A673 (cell line): ENCODE measurements around the gene CEP131. TPM values are rescaled to one million over a fixed set of nuclear protein-coding genes. Genes with fewer than 3 reads are reported as not detected.

Source experiments
- BruUV-seq: library from RNA; stranded (reverse); fragments of 400-500 nt; replicated peaks from 2 replicates; lab custom pipeline; 2021; lab: Mats Ljungman, UMichigan
- CTCF ChIA-PET: fragments of 300-600 bp; sonication (Branson Sonifier 250); formaldehyde crosslinking; loops from one replicate; lab custom pipeline; 2022; ENCODE audit warnings: antibody characterized with exemption; lab: Charles Lee
- POLR2A ChIA-PET: fragments of 300-600 bp; sonication (Branson Sonifier 250); formaldehyde crosslinking; loops from one replicate; lab custom pipeline; 2022; ENCODE audit warnings: antibody characterized with exemption; ENCODE audit not compliant: low non-redundant PET; lab: Charles Lee
- DNase-seq: peaks from one replicate; pipeline ENCODE4 v3.0.0-alpha.2; 2015; ENCODE audit warnings: low spot score
- H3K27ac ChIP-seq: fragments of 200-600 bp; sonication (generic); 2 replicates; pipeline ENCODE4 v1.5.1; 2016; ENCODE audit warnings: mixed run types, low read depth, mild to moderate bottlenecking, mixed read lengths, antibody characterized with exemption, low read length; ENCODE audit not compliant: poor library complexity, severe bottlenecking
- H3K27me3 ChIP-seq: fragments of 200-600 bp; sonication (generic); replicated peaks from 2 replicates; pipeline ENCODE4 v1.6.1; 2017; ENCODE audit warnings: mixed run types, low read depth, mild to moderate bottlenecking, mixed read lengths, antibody characterized with exemption, low read length; ENCODE audit not compliant: insufficient read depth, poor library complexity
- H3K36me3 ChIP-seq: fragments of 200-600 bp; sonication (generic); 2 replicates; pipeline ENCODE4 v1.6.1; 2016; ENCODE audit warnings: mixed run types, mild to moderate bottlenecking, mixed read lengths, antibody characterized with exemption, low read length; ENCODE audit not compliant: insufficient read depth, poor library complexity, severe bottlenecking
- H3K4me1 ChIP-seq: fragments of 200-600 bp; sonication (generic); 2 replicates; pipeline ENCODE4 v1.6.1; 2017; ENCODE audit warnings: mixed run types, mild to moderate bottlenecking, mixed read lengths, antibody characterized with exemption, low read length; ENCODE audit not compliant: insufficient read depth, poor library complexity, severe bottlenecking
- H3K4me3 ChIP-seq: fragments of 200-600 bp; sonication (generic); 2 replicates; pipeline ENCODE4 v1.5.1; 2016; ENCODE audit warnings: low read depth, mixed run types, mild to moderate bottlenecking, mixed read lengths, low read length; ENCODE audit not compliant: poor library complexity, severe bottlenecking
- H3K9me3 ChIP-seq: fragments of 200-600 bp; sonication (generic); 2 replicates; pipeline ENCODE4 v1.6.1; 2016; ENCODE audit warnings: mixed run types, low read depth, mild to moderate bottlenecking, mixed read lengths, antibody characterized with exemption, low read length; ENCODE audit not compliant: poor library complexity, severe bottlenecking
- CTCF ChIP-seq: fragments of 300-800, 200-600 bp; sonication (generic); conservative IDR thresholded peaks from 2 replicates; pipeline ENCODE4 v1.5.1; 2017; ENCODE audit warnings: low read depth, mild to moderate bottlenecking, antibody characterized with exemption, low read length, moderate library complexity, mixed read lengths
- EZH2 ChIP-seq: fragments of 200-600 bp; sonication (generic); IDR thresholded peaks from 2 replicates; pipeline ENCODE4 v1.6.1; 2017; ENCODE audit warnings: borderline replicate concordance, low read depth, mild to moderate bottlenecking, mixed read lengths, antibody characterized with exemption, low read length; ENCODE audit not compliant: poor library complexity, severe bottlenecking
- intact Hi-C: fragments of 100-400 bp; cut with micrococcal nuclease; formaldehyde crosslinking; loops from one replicate; pipeline ENCODE4 v1.10.0; 2022; ENCODE audit not compliant: unreplicated experiment
- total RNA-seq: library from RNA; stranded (reverse); gene quantifications from 2 replicates; pipeline ENCODE4 v1.2.3, GENCODE V29; 2021

The CEP131 gene
- total RNA-seq, 1 experiment from 2014 or later = 27.1 TPM

DNA sequence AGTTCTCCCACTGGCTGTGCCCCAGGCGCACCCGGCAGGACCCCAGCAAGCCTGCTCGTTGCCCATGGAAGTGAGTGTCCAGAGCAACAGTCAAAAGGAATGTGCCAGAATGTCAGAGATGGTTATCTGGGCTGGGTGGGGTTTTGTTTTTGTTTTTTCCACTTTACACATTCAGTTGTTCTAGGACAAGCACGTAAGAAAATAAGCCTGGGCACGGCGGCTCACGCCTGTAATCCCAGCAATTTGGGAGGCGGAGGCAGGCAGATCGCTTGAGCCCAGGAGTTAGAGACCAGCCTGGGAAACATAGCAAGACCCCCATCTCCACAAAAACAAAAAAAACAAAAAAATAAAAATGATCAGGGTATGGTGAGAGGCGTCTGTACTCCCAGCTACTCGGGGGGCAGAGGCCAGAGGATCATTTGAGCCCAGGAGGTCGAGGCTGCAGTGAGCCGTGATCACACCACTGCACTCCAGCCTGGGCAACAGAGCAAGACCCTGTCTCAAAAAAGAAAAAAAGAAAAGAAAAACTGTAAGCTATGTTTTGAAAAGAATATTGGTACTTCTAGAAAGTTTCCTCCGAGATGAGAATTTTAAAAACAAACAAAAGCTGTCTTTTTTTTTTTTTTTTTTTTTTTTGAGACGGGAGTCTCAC lies 24.7 kb upstream of the CEP131 start:
- Histone ChIP-seq H3K9me3 (no peaks in the 10 kb centered on the region), H3K4me3 (no peak overlapping the region), H3K36me3 (peaks cover 4% of the 10 kb centered on the region), H3K27me3 (no peaks in the 10 kb centered on the region), H3K4me1 (peaks cover 10% of the 10 kb centered on the region), H3K27ac (no peak overlapping the region)
- no peak for TF ChIP-seq EZH2
- no peak for TF ChIP-seq CTCF
- POLR2A ChIA-PET = no interaction called here
- BruUV-seq = no TSS peak
- CTCF ChIA-PET = interaction anchor here (0.6 kb wide), 1 partner anchor 259 kb away, joined by 3 read pairs; no protein-coding TSS in a partner anchor
- intact Hi-C loops = no loop called here
- no peak for DNase-seq

GRCh38 chr17:81246679-81247338 lies 24.0 kb upstream of the CEP131 start:
- CTCF ChIA-PET = no interaction called here
- peaks cover 5% of the 10 kb centered on the region for H3K36me3 ChIP-seq
- TF ChIP-seq EZH2 = no peak
- TF ChIP-seq CTCF = no peak
- H3K27me3 ChIP-seq = no peaks in the 10 kb centered on the region
- intact Hi-C loops = no loop called here
- BruUV-seq = no TSS peak
- H3K9me3 ChIP-seq = no peaks in the 10 kb centered on the region
- H3K4me3 ChIP-seq = no peak overlapping the region
- DNase-seq = no peak
- no peak overlapping the region for H3K27ac ChIP-seq
- H3K4me1 ChIP-seq = peaks cover 5% of the 10 kb centered on the region
- POLR2A ChIA-PET = no interaction called here

DNA sequence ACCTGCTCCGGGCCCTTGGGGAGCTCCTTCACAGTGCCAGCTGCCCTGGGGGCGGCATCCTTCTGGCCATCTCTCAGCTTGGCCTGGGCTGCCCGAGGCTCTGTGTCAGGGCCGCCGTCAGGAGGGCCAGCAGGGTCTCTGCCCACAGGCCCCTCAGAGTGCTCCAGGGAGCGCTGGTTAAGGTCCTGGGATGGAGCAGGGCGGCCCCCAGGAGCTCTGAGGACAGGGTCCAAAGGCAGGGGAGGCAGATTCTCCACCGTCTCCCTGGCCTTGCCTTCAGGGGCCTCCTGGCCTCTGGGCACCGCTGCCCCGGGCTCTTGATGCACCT lies 23.5 kb upstream of the CEP131 start:
- no peak for TF ChIP-seq EZH2
- TF ChIP-seq CTCF = no peak
- intact Hi-C loops = no loop called here
- H3K4me3 ChIP-seq = no peak overlapping the region
- DNase-seq = no peak
- peaks cover 10% of the 10 kb centered on the region for H3K36me3 ChIP-seq
- CTCF ChIA-PET = no interaction called here
- BruUV-seq = no TSS peak
- H3K27me3 ChIP-seq = no peaks in the 10 kb centered on the region
- H3K27ac ChIP-seq = no peak overlapping the region
- H3K4me1 ChIP-seq = peaks cover under 1% of the 10 kb centered on the region
- H3K9me3 ChIP-seq = no peaks in the 10 kb centered on the region
- POLR2A ChIA-PET = no interaction called here
